Measurements from ENCODE around the gene SEC14L5.
"Not testable (repeated sequence)": the region's sequence is repeated elsewhere in the genome, so short reads cannot be mapped to it uniquely, and the experiment has no call there.

SEC14L5 gene

GRCh38 chr16:4957720-4958509 is at the start of gene SEC14L5:
TSS of gene SEC14L5 (plus strand) at chr16:4958330. CDS start at chr16:4959324, 994 bp downstream.
- DNase-seq: peak; percentile 83 to 94 (median 91)

- no peak for DNase-seq
Measured at GRCh38 chr16:4908854-4909401, 49.2 kb upstream of the SEC14L5 start.

GRCh38 chr16:4909825-4910224 is 48.3 kb upstream of the SEC14L5 start:
- DNase-seq: no peak

GRCh38 chr16:4910828-4911227 is 47.3 kb upstream of the SEC14L5 start:
- no peak for DNase-seq

- no peak for DNase-seq
Measured at GRCh38 chr16:4911970-4912386, 46.2 kb upstream of the SEC14L5 start.

GRCh38 chr16:4913130-4913773 is 44.9 kb upstream of the SEC14L5 start:
- DNase-seq: no peak

- no peak for DNase-seq
Measured at GRCh38 chr16:4913774-4914525, 44.2 kb upstream of the SEC14L5 start.

- no peak for DNase-seq
Measured at GRCh38 chr16:4914528-4915225, 43.5 kb upstream of the SEC14L5 start.

GRCh38 chr16:4915226-4915761 is 42.8 kb upstream of the SEC14L5 start:
- DNase-seq: no peak

GRCh38 chr16:4917117-4917516 is 41.0 kb upstream of the SEC14L5 start:
- no peak for DNase-seq

GRCh38 chr16:4918781-4919251 is 39.3 kb upstream of the SEC14L5 start:
- no peak for DNase-seq

- no peak for DNase-seq
Measured at GRCh38 chr16:4920826-4921225, 37.3 kb upstream of the SEC14L5 start.

- no peak for DNase-seq
Measured at GRCh38 chr16:4922721-4923342, 35.3 kb upstream of the SEC14L5 start.

GRCh38 chr16:4923853-4924252 is 34.3 kb upstream of the SEC14L5 start:
- no peak for DNase-seq

GRCh38 chr16:4924593-4925292 is 33.4 kb upstream of the SEC14L5 start:
- no peak for DNase-seq

GRCh38 chr16:4925293-4925607 is 32.9 kb upstream of the SEC14L5 start:
- DNase-seq: no peak

GRCh38 chr16:4925791-4926190 is 32.3 kb upstream of the SEC14L5 start:
- no peak for DNase-seq

GRCh38 chr16:4926928-4927327 is 31.2 kb upstream of the SEC14L5 start:
- no peak for DNase-seq

GRCh38 chr16:4927661-4928060 is 30.5 kb upstream of the SEC14L5 start:
- DNase-seq: no peak

- no peak for DNase-seq
Measured at GRCh38 chr16:4928227-4928626, 29.9 kb upstream of the SEC14L5 start.

GRCh38 chr16:4929619-4930018 is 28.5 kb upstream of the SEC14L5 start:
- not testable (repeated sequence) for DNase-seq
